HuH-7.5 (cell line): ENCODE measurements around the gene LSM2.
"Not testable (repeated sequence)": the region's sequence is repeated elsewhere in the genome, so short reads cannot be mapped to it uniquely, and the experiment has no call there.

Source experiments
- DNase-seq: peaks from one replicate; pipeline ENCODE4 v3.0.0; 2011; ENCODE audit warnings: low spot score

The LSM2 gene

DNA sequence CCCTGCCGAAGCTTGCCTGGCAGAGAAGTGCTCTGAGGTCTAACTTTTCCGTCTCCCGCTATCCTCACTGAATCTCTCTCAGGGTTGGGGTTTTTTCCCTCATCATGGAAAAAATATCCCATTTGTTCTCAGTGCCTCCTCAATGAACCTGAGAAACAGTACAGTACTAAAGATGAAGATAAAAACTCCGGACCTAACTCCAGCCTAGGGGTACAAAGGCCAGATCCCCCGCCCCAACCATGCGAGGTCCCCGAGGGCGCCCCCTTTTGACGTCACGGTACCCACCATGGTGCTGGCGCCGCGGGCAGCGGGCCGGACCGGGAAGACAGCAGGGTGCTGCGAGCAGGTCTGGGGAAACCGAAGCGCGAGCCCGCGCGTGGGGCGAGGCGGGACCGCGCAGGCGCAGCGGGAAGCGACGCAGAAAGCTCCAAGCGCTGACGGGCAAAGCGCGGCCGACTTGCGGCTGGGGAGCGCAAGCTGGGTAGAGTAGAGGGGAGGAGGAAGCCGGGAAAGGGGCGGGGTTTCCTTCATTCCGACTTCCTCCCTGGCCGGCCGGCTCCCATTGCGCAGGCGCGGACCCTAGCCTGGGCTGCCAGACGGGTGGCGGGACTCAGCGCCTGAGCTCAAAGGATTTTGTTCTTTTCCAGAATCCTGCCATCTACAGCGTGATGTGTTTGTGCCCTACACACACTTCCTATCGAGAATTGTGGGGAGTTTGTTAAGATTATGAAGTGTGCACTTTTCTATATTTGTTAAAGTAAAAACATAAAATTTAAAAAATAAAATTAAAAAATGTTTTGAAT is at the start of gene LSM2:
Gene LSM2, minus strand, starts transcription at position 497 of the 803 bp plus-strand sequence. Its CDS starts 209 bp downstream, at position 288.
- DNase-seq = peak; percentile 93

DNA sequence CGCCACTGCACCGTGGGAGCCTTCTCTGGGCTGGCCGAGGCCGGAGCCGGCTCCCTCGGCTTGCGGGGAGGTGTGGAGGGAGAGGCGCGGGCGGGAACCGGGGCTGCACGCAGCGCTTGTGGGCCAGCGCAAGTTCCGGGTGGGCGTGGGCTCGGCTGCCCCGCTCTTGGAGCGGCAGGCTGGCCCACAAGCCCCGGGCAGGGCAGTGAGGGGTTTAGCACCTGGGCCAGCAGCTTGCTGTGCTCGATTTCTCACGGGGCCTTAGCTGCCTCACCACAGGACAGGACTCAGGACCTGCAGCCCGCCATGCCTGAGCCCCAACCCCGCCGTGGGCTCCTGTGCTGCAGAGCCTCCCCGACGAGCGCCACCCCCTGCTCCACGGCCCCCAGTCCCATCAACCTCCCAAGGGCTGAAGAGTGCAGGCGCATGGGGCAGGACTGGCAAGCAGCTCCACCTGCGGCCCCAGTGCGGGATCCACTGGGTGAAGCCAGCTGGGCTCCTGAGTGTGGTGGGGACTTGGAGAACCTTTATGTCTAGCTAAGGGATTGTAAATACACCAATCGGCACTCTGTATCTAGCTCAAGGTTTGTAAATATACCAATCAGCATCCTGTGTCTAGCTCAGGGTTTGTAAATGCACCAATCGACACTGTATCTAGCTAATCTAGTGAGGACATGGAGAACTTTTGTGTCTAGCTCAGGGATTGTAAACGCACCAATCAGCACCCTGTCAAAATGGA is 45.4 kb upstream of the LSM2 start:
- DNase-seq = not testable (repeated sequence)

DNA sequence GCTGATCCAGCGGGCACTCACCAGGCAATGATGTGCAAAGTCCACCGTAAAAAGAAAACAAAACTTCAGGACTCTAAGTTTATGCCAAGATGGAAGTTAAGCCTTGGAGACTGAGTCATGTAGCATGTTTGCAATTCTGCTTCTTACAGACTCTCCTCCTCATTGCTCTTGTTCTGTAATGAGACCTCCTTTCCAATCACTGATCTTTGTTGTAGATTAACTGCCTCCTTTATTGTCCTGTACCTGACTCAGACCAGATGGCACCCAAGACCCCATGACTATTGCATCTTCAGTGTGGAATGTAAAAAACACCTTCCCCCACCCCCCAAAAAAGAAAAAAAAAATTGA is 44.7 kb upstream of the LSM2 start:
- DNase-seq = no peak

DNA sequence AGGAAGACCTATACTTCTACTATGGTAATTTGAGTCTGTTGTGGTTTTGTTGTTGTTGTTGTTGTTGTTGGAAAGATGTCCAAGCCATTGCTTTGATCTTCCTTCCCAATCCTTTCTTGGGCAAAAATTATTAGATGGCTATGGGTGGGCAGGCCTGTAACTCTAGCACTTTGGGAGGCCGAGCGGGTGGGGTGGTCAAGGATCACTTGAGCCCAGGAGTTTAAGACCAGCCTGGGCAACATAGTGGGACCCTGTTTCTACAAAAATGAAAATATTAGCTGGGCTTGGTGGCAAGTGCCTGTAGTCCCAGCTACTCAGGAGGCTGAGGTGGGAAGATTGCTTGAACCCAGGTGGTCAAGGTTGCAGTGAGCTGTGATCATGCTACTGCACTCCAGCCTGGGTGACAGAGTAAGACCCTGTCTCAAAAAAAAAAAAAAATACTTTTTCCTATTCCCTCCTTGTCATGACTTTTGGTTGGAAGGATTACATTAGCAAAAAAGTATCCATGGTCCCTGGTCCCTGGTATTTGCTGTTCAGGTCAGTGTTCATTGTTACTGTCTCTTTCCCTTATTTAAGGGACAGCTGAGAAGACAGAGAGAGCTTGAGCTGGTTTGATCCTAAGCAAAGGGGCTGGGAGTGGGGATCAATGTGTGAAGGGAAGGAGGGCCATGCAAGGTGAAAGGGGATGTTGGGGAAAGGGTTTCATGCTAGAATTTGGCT is 44.2 kb upstream of the LSM2 start:
- DNase-seq = no peak

DNA sequence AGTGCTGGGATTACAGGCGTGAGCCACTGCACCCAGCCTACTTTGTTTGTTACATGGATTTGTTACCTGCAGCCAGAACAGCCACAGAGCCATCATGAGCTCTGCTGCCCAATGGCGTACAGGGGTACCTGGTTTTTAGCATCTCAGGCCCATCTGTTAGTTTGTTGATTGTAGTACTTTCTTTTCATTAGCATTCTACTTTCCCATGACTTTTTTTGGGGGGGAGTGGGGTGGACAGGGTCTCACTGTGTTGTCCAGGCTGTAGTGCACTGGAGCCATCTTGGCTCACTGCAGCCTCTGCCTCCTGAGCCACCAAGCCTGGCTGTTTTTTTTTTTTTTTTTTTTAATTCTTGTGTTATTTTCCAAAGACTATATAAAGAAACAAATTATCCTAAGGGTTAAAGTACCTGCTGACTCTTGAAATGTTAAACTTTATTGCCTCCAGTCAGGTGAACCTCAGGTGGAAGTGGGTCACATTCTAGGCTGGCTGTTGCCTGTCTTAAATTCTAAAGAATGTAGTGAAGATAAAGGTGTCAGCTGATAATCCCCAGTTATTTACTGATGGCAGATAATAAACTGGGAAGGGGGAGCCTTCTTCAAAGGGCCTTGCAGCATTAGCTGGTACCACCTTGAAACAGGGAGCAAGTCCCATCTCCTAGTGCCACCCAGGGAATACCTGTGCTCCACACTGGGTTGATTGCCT is 40.7 kb upstream of the LSM2 start:
- no peak for DNase-seq

DNA sequence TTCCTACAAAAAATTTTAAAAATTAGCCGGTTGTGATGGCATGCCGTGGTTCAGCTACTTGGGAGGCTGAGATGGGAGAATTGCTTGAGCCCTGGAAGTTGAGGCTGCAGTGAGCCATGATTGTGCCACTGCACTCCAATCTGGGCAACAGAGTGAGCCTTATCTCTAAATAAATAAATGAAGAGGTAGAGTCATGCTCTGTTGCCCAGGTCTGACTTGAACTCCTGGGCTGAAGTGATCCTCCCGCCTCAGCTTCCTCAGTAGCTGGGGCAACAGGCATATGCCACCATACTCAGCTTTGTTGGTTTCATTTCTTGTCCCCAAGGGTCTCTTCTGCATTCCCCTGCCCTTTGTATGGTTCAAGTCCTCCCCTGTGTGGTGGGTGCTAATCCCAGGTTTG is 37.7 kb upstream of the LSM2 start:
- DNase-seq = no peak

DNA sequence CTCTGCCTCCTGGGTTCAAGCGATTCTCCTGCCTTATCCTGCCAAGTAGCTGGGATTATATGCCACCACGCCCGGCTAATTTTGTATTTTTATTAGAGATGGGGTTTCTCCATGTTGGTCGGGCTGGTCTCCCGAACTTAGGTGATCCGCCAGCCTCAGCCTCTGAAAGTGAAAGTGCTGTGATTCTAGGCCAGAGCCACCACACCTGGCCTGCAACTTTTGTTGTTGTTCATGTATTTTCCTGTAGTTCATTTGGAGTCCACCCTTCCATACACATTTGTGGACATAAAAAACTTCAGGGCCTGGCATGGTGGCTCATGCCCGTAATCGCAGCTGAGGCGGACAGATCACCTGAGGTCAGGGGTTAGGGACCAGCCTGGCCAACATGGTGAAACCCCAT is 35.3 kb upstream of the LSM2 start:
- DNase-seq = no peak

DNA sequence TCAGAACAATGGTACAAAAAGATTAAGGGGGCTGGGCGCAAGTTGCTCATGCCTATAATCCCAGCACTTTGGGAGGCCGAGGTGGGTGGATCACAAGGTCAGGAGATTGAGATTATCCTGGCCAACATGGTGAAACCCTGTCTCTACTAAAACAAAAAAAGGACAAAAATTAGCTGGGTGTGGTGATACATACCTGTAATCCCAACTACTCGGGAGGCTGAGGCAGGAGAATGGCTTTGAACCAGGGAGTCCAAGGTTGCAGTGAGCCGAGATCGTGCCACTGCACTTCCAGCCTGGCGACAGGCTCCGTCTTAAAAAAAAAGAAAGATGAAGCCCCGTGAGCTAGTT is 33.0 kb upstream of the LSM2 start:
- not testable (repeated sequence) for DNase-seq

DNA sequence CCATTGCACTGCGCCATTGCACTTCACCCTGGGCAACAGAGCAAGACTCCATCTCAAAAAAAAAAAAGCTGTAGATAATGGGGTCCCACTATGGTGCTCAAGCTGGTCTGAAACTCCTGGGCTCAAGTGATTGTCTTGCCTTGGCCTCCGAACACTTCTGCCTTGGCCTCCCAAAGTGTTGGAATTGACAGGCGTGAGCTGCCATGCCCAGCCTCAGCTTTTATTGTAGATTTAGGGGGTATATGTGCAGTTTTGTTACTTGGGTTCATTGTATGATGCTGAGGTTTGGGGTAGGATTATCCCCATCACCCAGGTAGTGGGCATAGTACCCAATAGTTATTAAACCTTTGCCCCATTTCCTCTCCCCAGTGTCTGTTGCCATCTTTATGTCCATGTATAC is 32.2 kb upstream of the LSM2 start:
- no peak for DNase-seq

DNA sequence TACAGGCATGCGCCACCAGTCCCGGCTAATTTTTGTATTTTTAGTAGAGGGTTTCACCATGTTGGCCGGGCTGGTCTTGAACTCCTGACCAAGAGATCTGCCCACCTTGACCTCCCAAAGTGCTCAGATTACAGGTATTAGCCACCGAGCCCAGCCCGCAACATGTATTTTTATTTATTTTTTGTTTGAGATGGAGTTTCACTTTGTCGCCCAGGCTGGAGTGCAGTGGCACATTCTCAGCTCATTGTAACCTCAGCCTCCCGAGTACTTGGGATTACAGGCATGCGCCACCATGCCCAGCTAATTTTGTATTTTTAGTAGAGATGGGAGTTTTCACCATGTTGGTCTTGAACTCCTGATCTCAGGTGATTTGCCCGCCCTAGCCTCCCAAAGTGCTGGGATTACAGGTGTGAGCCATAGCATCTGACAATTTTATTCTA is 31.4 kb upstream of the LSM2 start:
- DNase-seq = not testable (repeated sequence)

DNA sequence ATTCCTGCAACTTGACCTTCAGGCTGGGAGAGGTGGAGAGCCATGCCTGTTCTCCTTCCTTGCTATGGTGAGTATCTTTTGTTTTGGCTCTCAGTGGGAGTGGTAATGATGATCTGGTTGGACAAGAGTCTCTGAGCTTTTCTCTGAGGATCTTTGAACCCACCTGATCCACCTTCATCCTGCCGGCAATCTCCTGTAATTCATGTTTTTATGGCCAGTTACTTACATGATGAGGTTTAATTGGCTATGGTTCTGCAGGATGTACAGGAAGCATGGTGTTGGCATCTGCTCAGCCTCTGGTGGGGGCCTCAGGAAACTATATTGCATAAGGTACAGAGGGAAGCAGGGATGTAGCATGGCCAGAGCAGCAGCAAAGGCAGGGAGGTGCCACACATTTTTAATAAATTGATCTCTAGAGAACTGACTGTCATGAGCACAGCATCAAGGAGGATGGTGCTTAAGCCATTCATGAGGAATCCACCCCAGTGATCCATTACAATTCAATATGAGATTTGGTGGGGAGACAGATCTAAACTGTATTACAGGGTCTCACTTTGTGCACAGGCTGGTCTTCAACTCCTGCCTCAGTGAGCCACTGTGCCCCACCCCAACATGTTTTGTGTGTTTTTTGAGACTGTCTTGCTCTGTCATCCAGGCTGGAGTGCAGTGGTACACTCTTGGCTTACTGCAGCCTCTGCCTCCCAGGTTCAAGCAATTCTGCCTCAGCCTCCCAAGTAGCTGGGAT is 30.8 kb upstream of the LSM2 start:
- DNase-seq = no peak

DNA sequence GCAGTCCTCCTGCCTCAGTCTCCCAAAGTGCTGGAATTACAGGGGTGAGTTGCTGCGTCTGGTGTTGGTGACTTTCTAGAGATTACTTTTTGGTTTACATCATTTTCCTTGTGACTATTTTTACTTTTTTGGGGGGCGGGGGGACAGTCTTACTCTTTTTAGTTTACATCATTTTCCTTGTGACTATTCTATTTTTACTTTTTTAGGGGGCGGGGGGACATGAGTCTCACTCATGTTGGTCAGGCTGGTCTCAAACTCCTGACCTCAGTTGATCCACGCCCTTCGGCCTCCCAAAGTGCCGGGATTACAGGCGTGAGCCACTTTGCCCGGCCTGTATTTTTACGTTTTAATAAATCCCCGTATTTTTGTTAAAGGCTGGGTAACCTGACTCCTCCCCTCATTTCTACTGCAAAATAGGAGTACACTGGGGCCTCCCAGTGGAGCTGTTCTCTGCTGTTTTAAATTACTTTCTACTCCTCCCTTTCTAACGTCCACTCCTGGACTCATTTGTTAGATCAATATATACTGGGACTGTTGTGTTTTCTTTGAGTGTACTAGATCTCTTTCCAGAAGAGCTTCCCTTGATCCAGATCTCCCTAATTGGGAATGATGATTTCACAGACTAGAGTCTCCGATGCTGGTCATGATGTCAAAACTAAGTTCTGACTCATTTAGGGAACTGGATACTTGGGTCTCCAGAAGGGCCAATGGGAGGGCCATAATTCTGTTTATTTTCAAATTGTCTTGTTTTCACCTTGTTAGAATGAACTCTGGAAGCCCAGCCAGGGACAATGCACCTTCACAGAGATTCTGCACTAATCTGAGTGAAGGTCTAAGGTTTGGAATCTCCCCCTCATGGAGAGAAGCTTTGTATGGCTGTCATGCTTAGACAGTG is 30.0 kb upstream of the LSM2 start:
- DNase-seq = no peak

DNA sequence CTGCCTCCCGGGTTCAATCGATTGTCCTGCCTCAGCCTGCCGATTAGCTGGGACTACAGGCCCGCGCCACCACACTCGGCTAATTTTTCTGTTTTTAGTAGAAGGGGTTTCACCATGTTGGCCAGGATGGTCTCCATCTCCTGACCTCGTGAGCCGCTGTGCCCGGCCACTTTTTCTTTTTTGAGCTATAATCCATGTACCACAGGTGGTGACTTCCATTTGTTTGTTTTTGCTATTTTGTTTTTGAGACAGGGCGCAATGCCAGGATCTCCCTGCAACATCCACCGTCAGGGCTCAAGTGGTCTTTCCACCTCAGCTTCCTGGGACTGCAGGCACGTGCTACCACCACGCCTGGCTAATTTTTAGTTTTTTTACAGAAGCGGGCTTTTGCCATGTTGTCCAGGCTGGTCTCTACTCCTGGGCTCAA is 29.3 kb upstream of the LSM2 start:
- DNase-seq = no peak

DNA sequence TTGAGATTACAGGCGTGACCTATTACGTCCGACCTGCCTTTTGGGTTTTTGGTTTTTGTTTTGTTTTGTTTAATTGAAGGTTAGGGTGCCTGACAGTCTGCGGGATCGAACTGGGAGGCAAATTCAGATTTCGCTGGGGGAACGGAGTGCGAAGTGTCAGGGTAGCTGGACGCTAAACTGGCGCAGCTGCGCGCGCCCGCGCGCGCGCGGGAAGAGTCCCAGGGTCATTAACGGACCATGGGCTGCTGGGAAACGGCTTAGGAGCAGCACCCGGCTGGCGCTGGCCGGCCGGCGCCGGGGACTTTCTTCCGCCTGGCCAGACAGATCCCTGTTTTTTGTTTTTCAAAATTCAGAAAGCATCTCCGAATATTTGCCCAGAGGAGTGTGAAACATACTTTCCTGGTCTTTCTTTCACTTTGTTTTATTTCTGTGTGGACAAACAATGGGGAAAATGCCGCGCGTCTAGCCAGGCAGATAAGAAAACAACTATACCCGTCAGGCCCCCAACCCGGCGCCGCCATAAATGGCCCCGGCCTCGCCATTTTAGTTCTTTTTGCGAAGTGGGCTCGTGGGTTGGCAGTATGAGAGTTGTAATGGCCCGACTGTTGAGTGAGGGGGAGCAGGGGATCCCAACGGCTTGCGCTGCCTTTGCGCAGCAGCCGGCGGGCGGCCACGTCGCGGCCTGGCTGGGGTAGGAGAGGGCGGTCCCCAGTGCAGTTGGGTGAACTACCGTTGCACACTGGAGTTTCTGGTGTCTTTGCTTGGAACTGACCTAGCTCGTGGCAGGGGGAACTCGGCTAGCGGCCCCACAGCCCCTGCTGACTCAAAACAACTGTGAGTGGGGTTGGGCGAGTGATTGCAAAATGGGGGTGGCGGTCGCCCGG is 27.8 kb upstream of the LSM2 start:
- DNase-seq = peak; percentile 75

DNA sequence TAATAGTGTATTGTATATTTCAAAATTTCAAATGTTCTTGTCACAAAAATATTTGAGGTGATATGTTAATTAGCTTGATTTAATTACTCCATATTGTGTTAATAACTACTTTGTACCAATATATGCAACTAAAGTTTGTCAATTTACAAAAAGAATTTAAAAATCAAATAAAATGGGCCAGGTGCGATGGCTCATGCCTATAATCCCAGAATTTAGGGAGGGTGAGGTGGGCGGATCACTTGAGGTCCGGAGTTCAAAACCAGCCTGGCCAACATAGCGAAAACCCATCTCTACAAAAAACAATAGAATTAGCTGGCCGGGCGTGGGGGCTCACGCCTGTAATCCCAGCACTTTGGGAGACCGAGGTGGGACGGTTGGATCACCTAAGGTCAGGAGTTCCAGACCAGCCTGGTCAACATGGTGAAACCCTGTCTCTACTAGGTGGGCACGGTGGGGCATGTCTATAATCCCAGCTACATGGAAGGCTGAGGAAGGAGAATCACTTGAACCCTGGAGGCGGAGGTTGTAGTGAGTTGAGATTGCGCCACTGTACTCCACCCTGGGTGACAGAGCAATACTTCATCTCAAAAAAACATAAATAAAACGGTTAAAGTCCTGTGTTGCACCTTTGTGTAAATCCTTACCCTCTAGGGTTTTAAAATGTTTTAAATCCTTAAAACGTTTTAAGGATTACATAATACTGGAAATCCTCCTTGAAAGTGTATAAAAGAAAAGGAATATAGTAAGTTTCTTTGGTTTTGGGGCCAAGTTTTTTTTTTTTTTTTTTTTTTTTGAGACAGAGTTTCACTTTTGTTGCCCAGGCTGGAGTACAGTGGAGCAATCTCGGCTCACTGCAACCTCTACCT is 24.8 kb upstream of the LSM2 start:
- no peak for DNase-seq

DNA sequence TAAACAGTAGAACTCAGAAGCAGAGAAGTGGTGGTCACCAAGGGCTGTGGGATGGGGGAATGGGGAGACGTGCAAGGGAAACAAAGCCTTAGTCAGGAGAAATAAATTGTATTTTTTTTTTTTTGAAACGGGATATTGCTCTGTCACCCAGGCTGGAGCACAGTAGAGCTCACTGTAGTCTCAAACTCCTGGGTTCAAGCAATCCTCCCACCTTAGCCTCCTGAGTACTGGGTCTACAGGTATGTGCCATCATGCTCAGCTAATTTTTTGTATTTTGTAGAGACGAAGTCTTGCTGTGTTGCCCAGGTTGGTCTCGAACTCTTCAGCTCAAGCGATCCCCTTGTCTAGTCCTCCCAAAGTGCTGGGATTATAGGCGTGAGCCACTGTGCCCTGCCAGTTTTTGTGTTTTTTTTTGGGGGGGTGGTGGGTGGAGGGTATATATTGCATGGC is 24.1 kb upstream of the LSM2 start:
- DNase-seq = no peak

DNA sequence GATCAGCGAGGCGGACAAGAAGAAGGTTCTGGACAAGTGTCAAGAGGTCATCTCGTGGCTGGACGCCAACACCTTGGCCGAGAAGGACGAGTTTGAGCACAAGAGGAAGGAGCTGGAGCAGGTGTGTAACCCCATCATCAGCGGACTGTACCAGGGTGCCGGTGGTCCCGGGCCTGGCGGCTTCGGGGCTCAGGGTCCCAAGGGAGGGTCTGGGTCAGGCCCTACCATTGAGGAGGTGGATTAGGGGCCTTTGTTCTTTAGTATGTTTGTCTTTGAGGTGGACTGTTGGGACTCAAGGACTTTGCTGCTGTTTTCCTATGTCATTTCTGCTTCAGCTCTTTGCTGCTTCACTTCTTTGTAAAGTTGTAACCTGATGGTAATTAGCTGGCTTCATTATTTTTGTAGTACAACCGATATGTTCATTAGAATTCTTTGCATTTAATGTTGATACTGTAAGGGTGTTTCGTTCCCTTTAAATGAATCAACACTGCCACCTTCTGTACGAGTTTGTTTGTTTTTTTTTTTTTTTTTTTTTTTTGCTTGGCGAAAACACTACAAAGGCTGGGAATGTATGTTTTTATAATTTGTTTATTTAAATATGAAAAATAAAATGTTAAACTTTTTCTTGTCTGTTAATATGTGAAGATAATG is 23.0 kb upstream of the LSM2 start:
- DNase-seq = no peak
